ENCODE results near the gene IGLL5.

IGLL5 gene

DNA sequence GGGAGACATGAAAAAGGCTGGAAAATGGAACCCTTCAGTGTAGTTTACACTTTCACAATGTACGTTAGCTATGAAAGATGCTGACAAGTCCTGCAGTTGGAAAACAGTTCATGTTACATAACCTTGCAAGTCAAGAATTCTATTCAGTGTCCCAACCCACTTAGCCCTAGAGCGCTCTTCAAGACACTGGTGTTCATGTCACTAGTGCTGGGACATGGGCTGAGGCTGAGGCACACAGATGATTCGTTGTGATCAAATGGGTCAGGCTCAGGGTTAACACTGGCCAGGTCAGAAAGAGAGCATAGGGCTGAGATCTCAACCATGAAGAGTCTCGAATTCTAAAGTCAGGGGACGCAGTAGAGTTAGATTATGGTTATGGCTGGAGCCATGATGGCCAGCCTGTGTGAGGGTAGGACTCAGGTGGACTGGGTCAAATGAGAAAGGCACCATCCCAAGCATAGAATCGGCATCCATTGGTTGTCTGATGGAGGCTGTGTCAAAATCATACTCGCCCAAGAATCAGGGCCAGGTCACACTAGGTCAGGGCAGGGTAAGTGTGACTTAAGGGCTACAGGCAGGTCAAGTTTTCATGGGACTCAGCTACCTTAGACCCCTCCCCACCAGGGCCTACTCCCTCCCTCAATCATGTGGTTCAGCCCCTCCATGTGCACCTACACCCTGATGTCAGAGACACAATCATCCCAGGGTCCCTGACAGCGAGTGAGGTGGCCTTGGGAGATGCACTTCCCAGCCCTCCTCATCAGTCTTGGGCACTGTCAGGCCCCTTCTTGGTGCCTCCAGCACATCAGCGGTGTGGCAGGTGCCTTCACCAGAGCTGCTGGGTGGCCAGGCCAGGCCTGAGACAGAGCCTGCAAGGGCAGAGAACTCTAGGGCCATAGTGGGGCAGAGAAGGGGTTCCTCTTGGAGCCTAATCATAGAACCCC, 20.2 kb downstream of the IGLL5 start:
- no peaks in the 10 kb centered on the region for H3K27me3 Mint-ChIP-seq
- no peak for DNase-seq (ENCODE audit: low spot score in 2 of 2)
- peaks cover 55% of the 10 kb centered on the region for H3K4me1 Mint-ChIP-seq
- peak overlapping the region; percentile 82 for H3K4me3 Mint-ChIP-seq
- H3K36me3 Mint-ChIP-seq = peaks cover 6% of the 10 kb centered on the region
- no peak for ATAC-seq (ENCODE audit: low read depth)
- H3K27ac Mint-ChIP-seq = peak overlapping the region; percentile 91
- H3K9me3 Mint-ChIP-seq = no peaks in the 10 kb centered on the region

DNA sequence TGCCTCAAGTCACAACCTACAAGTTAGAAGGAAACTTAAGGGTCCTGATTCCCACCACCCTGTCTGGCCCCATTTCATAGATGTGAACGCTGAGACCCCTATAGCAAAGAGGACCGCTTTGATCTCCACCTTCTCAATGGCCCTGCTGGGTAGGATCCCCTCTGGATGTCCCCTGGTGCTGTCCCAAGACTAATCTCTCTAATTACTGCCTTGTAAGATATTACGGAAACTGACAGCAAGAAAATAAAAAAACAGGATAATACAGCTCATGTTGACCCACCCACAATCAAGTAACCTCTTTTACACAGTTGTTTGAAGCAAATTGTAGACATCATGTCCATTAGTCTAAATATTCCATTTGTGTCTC, 20.9 kb downstream of the IGLL5 start:
- Mint-ChIP-seq H3K4me3 (no peak overlapping the region), H3K27ac (peak overlapping the region; percentile 91), H3K36me3 (peaks cover 6% of the 10 kb centered on the region), H3K4me1 (peaks cover 49% of the 10 kb centered on the region), H3K9me3 (no peaks in the 10 kb centered on the region), H3K27me3 (no peaks in the 10 kb centered on the region)
- DNase-seq (ENCODE audit: low spot score in 2 of 2) = no peak
- no peak for ATAC-seq (ENCODE audit: low read depth)

DNA sequence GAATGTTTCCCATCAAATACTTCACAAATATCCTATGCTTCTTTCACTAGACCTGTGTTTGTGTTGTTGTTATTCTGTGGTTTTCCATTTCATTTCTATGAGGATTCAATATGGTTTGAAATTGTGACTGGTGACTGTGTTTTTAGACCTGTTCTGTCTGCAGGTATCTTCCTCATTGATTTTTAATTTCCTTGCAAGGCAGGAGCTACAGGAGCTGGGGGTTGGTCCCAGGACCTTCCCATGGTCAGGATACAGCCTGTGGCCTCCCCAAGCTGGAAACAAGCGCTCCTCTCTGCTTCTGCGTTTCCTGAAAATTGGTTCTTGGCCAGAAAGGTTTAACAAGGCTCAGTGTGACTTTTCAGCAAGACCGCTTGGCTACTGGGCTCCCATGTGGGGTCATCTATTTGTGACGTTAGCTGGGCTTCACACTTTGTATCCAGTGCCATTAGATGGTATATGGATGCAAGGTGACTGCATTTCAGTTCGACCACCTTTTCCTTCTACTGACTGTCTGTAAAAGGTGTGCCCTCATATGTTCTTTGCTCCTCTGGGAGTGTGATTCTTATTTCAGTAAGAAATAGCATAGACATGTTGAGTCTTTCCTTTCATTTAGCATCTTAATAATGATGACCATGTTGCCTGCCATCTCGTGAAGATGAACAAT, 21.5 kb downstream of the IGLL5 start:
- no peaks in the 10 kb centered on the region for H3K9me3 Mint-ChIP-seq
- no peak for DNase-seq (ENCODE audit: low spot score in 2 of 2)
- H3K4me3 Mint-ChIP-seq = no peak overlapping the region
- peaks cover 51% of the 10 kb centered on the region for H3K4me1 Mint-ChIP-seq
- H3K27ac Mint-ChIP-seq = peak overlapping the region; percentile 91
- no peak for ATAC-seq (ENCODE audit: low read depth)
- H3K36me3 Mint-ChIP-seq = peaks cover 6% of the 10 kb centered on the region
- H3K27me3 Mint-ChIP-seq = no peaks in the 10 kb centered on the region

DNA sequence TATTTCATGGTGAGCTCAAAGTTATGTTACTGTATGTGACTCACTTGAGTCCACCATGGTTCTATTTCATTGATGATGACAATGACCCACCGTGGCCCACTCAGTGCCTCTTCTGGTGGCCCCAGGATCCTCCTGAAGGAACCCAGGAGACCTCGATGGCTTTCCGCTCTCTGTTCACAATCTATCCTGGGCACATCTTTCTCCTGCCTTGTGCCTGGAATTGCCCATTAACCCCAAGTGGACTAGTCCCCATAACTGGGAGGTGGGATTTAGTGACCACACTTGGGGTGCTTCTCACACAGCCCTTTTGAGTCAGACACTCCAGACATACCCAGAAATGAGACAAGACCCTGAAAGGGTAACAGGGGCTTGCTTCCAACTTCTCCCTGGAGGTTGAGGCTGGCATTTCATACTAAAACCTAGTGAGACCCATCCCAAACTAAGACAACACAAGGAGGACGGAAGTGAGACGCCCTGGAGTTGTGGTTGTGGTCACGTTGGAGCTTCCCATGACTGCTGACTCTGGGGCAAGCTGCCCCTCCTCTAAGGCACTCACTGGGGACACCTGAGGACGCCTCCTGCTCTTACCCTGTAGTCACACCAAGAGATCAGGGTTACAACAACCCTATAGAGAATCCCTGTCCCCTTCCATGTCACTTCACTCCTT, 22.1 kb downstream of the IGLL5 start:
- Mint-ChIP-seq H3K36me3 (peaks cover 6% of the 10 kb centered on the region), H3K4me1 (peaks cover 57% of the 10 kb centered on the region), H3K27me3 (no peaks in the 10 kb centered on the region), H3K27ac (peak overlapping the region; percentile 91), H3K4me3 (no peak overlapping the region), H3K9me3 (no peaks in the 10 kb centered on the region)
- ATAC-seq (ENCODE audit: low read depth) (no peak), DNase-seq (ENCODE audit: low spot score in 2 of 2) (no peak)

DNA sequence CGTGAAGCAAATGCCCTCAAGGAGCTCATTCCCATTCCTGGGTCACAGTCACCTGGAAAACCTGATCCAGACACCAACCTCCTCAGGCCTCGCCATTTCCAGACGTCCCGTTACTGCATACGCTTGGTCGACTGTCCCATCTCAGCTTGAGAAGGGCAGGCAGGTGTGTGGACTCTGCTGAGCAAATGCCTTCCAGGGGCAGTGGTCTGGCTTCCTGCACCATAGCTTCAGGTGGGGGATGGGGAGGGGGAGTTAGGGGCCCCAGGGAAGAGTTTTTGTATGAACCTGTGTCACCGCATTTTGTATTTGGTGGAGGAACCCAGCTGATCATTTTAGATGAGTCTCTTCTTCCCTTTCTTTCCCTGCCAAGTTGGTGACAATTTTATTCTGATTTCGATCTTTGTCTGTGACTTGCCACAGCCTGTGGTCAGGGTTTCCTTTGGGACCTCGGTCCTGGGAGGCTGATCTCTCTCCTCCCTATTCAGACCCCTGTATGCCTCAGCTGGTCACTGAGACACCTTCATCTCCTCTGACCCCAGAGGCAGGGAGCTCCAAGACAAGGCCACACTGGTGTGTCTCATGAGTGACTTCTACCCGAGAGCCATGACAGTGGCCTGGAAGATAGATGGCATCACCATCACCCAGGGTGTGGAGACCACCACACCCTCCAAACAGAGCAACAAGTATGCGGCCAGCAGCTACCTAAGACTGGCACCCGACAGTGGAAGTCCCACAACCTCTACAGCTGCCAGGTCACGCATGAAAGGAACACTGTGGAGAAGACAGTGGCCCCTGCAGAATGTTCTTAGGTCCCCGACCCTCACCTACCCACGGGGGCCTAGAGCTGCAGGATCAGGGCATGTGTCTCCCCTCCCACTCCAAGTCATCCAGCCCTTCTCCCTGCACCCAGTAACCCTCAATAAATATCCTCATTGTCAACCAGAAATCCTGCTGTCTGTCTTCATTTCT, 22.9 kb downstream of the IGLL5 start:
- Mint-ChIP-seq H3K27me3 (no peaks in the 10 kb centered on the region), H3K27ac (peak overlapping the region; percentile 78)

DNA sequence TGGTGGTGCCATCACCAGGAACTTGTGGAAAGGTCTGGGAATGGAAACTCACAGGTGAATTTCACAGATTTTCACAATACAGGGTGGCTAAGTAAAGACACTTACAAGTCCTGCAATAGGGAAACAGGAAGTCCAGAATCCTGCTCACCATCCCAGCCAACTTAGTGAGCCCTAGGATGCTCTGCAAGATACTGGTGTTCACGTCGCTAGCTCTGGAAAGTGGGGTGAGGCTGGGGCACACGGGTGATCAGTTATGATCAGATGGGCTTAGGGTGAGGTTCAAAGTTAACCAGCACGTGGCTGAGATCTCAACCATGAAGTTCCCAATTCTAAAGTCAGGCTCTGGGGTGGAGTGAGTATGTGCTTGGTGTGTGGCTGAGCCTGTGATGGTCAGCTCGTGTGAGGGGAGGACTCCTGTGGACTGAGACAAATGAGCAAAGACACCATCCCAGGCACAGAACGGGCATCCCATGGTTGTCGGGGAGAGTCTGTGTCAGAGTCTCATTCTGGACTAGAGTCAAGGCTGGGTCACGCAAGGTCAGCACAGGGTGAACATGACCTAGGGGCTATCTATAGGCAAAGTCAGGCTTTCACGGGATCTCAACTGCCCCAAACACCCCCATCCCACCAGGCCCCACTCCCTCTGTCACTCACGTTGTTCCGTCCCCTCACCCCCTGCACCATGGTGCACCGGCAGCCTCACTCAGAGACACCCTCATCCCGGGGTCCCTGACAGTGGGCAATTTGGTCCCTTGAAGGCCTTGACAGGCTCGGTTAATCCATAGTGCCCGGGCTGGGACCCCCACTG, 23.9 kb downstream of the IGLL5 start:
- no peak for DNase-seq (ENCODE audit: low spot score in 2 of 2)

More for the DNA sequence above, 22.9 kb downstream of the IGLL5 start:
- H3K4me1 Mint-ChIP-seq = peaks cover 59% of the 10 kb centered on the region
- H3K9me3 Mint-ChIP-seq = no peaks in the 10 kb centered on the region
- ATAC-seq (ENCODE audit: low read depth) = peak; percentile 45
- peak overlapping the region; percentile 19 for H3K4me3 Mint-ChIP-seq
- peaks cover 3% of the 10 kb centered on the region for H3K36me3 Mint-ChIP-seq
- DNase-seq (ENCODE audit: low spot score in 2 of 2) = no peak

DNA sequence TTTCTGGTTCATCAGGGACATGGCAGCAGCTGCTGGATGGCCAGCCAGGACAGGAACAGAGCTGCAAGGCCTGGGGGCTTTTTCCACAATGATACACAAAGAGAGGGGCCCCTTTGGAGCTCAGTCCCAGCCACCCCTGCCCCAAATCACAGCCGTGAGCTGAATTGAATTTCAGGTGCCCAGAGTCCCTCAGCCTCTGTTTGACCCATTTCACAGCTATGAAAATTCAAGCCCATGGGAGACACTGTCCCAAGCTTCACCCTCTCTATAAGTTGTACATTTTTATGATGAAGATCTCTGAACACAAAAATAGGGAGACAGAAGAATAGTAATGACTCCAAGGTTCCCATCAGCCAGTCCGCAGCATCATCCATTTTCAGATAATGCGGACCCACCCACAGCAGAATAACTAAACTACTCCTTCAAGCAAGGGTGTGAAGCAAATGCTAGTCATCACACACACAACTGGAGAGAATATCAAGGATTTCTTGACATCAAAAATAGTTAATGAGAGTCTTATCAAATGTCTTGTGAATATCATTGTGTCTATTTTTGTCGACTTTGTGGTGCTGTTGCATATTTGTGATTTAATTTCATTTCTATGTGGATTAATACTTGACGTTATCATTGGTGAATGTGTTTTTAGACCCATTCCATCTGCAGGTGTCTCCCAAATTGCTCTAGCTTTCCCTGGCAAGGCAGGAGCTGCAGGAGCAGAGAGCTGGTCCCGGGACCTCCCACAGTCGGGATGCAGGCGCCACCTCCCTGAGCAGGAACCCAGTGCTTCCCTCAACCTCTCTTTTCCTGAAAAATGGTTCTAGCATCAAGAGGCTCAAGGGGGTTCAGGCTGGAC, 24.7 kb downstream of the IGLL5 start:
- no peak for ATAC-seq (ENCODE audit: low read depth)
- H3K36me3 Mint-ChIP-seq = no peaks in the 10 kb centered on the region
- H3K4me3 Mint-ChIP-seq = no peak overlapping the region
- no peaks in the 10 kb centered on the region for H3K9me3 Mint-ChIP-seq
- peaks cover 63% of the 10 kb centered on the region for H3K4me1 Mint-ChIP-seq
- H3K27me3 Mint-ChIP-seq = no peaks in the 10 kb centered on the region
- no peak overlapping the region for H3K27ac Mint-ChIP-seq
- no peak for DNase-seq (ENCODE audit: low spot score in 2 of 2)

More for the DNA sequence above, 23.9 kb downstream of the IGLL5 start:
- H3K9me3 Mint-ChIP-seq = no peaks in the 10 kb centered on the region
- peak overlapping the region; percentile 78 for H3K27ac Mint-ChIP-seq
- H3K4me1 Mint-ChIP-seq = peaks cover 67% of the 10 kb centered on the region
- no peak for ATAC-seq (ENCODE audit: low read depth)
- peak overlapping the region; percentile 19 for H3K4me3 Mint-ChIP-seq
- H3K27me3 Mint-ChIP-seq = no peaks in the 10 kb centered on the region
- peaks cover 3% of the 10 kb centered on the region for H3K36me3 Mint-ChIP-seq

DNA sequence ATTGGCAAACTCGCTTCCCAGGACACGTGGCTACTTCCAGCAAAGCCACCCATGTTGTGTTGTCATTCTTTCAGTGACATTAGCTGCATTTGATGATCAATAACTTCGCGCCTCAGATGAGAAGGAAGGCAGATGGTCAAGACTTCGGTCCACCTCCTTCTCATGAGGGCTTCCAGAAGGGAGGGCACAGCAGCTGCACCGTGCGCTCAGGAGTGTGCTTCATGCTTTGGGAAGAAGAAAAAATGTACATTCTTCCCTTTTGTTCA, 25.3 kb downstream of the IGLL5 start:
- no peak overlapping the region for H3K27ac Mint-ChIP-seq
- peaks cover 59% of the 10 kb centered on the region for H3K4me1 Mint-ChIP-seq
- no peak for ATAC-seq (ENCODE audit: low read depth)
- H3K9me3 Mint-ChIP-seq = no peaks in the 10 kb centered on the region
- H3K36me3 Mint-ChIP-seq = no peaks in the 10 kb centered on the region
- no peak overlapping the region for H3K4me3 Mint-ChIP-seq
- DNase-seq (ENCODE audit: low spot score in 2 of 2) = no peak
- no peaks in the 10 kb centered on the region for H3K27me3 Mint-ChIP-seq

DNA sequence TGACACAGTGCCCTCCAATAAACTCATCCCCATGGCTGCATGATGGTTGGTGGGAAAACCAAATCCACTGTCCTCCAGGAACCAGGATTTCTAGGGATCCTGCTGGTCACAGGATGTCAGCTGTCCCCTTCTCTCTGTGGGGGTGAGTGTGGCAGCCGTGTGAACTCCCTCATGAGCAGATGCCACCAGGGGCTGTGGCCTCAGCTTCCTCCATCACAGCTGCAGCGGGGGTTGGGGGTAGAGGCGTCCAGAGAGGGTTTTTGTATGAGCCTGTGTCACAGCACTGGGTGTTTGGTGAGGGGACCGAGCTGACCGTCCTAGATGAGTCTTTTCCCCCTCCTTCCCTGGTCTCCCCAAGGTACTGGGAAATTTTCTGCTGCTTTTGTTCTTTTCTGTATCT, 26.4 kb downstream of the IGLL5 start:
- ATAC-seq (ENCODE audit: low read depth) (peak; percentile 84), DNase-seq (ENCODE audit: low spot score in 2 of 2) (no peak)
- Mint-ChIP-seq H3K4me3 (peak overlapping the region; percentile 55), H3K27ac (peak overlapping the region; percentile 74), H3K27me3 (no peaks in the 10 kb centered on the region), H3K4me1 (peaks cover 54% of the 10 kb centered on the region), H3K9me3 (no peaks in the 10 kb centered on the region), H3K36me3 (no peaks in the 10 kb centered on the region)

DNA sequence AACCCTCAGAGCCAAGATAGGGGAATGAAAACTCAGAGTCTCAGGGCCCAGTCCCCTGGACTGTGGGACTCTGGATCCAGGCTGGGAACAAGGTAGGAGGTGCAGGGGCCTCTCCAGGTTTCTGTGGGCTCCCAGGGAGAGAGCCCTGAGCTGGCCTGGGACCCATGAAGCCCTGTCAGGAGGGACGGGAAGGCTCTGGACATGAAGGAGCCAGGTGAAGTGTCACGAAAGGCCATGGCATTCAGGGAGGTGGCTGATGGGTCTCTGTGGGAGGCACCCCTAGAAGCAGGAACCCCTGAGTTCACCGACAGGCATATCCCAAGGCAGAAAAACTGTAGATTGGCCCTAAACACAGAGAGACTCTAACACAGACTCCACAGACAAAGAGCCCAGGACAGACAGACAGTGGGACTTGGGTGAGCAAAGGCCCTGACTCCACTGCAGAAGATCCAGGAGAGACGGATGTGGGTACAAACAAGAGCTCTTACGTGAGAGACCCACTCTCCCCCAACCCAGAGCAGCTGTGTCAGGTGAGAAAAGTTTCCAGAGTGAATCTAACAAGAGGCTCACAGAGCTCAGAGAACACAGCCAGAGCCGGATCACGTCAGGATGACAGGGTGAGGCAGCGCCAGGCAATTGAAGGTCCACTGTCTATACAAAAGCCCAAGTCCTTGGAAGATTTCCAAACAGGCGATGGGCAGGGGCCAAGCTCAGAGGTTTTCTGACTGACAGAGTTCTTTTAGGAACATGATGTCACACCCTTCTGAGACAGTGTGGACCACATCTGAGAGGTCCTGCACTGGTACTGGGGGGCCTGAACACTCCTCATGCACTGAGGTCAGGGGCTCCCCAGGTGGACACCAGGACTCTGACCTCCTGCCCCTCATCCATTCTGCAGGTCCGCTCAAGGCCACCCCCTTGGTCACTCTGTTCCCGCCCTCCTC, 27.4 kb downstream of the IGLL5 start:
- no peak for ATAC-seq (ENCODE audit: low read depth)

DNA sequence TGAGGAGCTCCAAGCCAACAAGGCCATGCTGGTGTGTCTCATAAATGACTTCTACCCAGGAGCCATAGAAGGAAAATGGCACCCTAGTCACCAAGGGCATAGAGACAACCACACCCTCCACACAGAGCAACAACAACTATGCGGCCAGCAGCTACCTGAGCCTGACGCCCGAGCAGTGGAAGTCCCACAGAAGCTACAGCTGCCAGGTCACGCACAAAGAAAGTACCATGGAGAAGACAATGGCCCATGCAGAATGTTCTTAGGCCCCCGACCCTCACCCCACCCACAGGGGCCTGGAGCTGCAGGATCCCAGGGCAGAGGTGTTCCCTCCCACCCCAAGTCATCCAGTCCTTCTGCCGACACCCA, 28.0 kb downstream of the IGLL5 start:
- ATAC-seq (ENCODE audit: low read depth) (no peak), DNase-seq (ENCODE audit: low spot score in 2 of 2) (no peak)
- Mint-ChIP-seq H3K4me1 (peaks cover 51% of the 10 kb centered on the region), H3K27ac (no peak overlapping the region), H3K27me3 (no peaks in the 10 kb centered on the region), H3K4me3 (no peak overlapping the region), H3K36me3 (no peaks in the 10 kb centered on the region), H3K9me3 (no peaks in the 10 kb centered on the region)

More for the DNA sequence above, 27.4 kb downstream of the IGLL5 start:
- no peak overlapping the region for H3K4me3 Mint-ChIP-seq
- peak overlapping the region; percentile 74 for H3K27ac Mint-ChIP-seq
- no peaks in the 10 kb centered on the region for H3K27me3 Mint-ChIP-seq
- DNase-seq (ENCODE audit: low spot score in 2 of 2) = no peak
- H3K9me3 Mint-ChIP-seq = no peaks in the 10 kb centered on the region
- peaks cover 47% of the 10 kb centered on the region for H3K4me1 Mint-ChIP-seq
- H3K36me3 Mint-ChIP-seq = no peaks in the 10 kb centered on the region
